GM12872 (cell line): ENCODE results near the gene RORB.

Experiments used
- CTCF ChIP-seq: IDR thresholded peaks from 3 replicates; pipeline ENCODE4 v1.5.1; 2011; ENCODE audit warnings: low read depth, mild to moderate bottlenecking, low read length, moderate library complexity; ENCODE audit not compliant: insufficient read depth

RORB gene

GRCh38 chr9:74595286-74595685 is 98.2 kb downstream of the RORB start:
- no peak for TF ChIP-seq CTCF

- no peak for TF ChIP-seq CTCF
These were observed 101.7 kb downstream of the RORB start for GRCh38 chr9:74598874-74599273.

- TF ChIP-seq CTCF, result no peak
These were observed 112.7 kb downstream of the RORB start for GRCh38 chr9:74609671-74610405.

GRCh38 chr9:74610523-74611061 is 113.5 kb downstream of the RORB start:
- TF ChIP-seq CTCF, result no peak

GRCh38 chr9:74630228-74630627 is 133.1 kb downstream of the RORB start:
- no peak for TF ChIP-seq CTCF

GRCh38 chr9:74639112-74639511 is 142.0 kb downstream of the RORB start:
- TF ChIP-seq CTCF, result no peak

- no peak for TF ChIP-seq CTCF
These were observed 145.2 kb downstream of the RORB start for GRCh38 chr9:74642376-74642775.
